Measurements from ENCODE around the gene NRCAM.

Gene NRCAM

GRCh38 chr7:108114117-108114841, 342.0 kb downstream of the NRCAM start:
- peak; percentile 71 for DNase-seq

- no peak for DNase-seq
Measured at GRCh38 chr7:108112683-108113082, 343.6 kb downstream of the NRCAM start.

- peak; percentile 46 for DNase-seq
Measured at GRCh38 chr7:108109221-108109908, 346.9 kb downstream of the NRCAM start.

GRCh38 chr7:108108131-108108530, 348.1 kb downstream of the NRCAM start:
- DNase-seq, result no peak

GRCh38 chr7:108104324-108104723, 351.9 kb downstream of the NRCAM start:
- DNase-seq, result no peak

- DNase-seq, result no peak
Measured at GRCh38 chr7:108103558-108104298, 352.5 kb downstream of the NRCAM start.

GRCh38 chr7:108102671-108103312, 353.4 kb downstream of the NRCAM start:
- DNase-seq, result no peak

- DNase-seq, result no peak
Measured at GRCh38 chr7:108101759-108102158, 354.5 kb downstream of the NRCAM start.

- no peak for DNase-seq
Measured at GRCh38 chr7:108099713-108100112, 356.5 kb downstream of the NRCAM start.

GRCh38 chr7:108097703-108098102, 358.5 kb downstream of the NRCAM start:
- no peak for DNase-seq

Data from NCI-H1105 treated with DMSO at 0.1 percent for 48 hours (cell line).